A549 (cell line): ENCODE data around the gene SMIM29. TPM values are rescaled to one million over a fixed set of nuclear protein-coding genes. Genes with fewer than 3 reads are reported as not detected.

Source experiments
- ATAC-seq, 2 experiments: fragments of 200-7000 bp in 1 of 2; fragments of >200 bp in 1 of 2; cut with Nextera tagmentation in 1 of 2; cut with Tn5 transposase in 1 of 2; 3 replicates each; pipeline versions ENCODE4 v1.8.0 to v1.9.1; 2018 to 2020; ENCODE audit warnings: mild to moderate bottlenecking in 1 of 2, moderate library complexity in 1 of 2
- CTCF ChIA-PET: fragments of 300-600 bp; sonication (Branson Sonifier 250); formaldehyde crosslinking; extraction: SDS; loops from one replicate; lab custom pipeline; 2021; ENCODE audit warnings: antibody characterized with exemption, inconsistent platforms; lab: Yijun Ruan, JAX
- POLR2A ChIA-PET: fragments of 350-600 bp; formaldehyde crosslinking; extraction: SDS; loops from one replicate; lab custom pipeline; 2021; ENCODE audit warnings: antibody characterized with exemption, inconsistent platforms; lab: Yijun Ruan, JAX
- DNase-seq, 2 experiments: peaks; one replicate each; pipeline versions ENCODE4 v3.0.0 to v3.0.0-alpha.2; 2011 to 2016; ENCODE audit warnings: low read depth in 1 of 2, low spot score in 1 of 2
- FAIRE-seq: peaks from 2 replicates; lab custom pipeline; 2011; peaks lifted over from hg19 to GRCh38; lab: Jason Lieb, UNC
- H3K27ac ChIP-seq, 2 experiments: fragments of >200 bp; sonication (Bioruptor Twin); formaldehyde crosslinking; 3 replicates each; pipeline ENCODE4 v1.5.1; 2016 to 2017
- H3K4me1 ChIP-seq: fragments of >200 bp; sonication (Bioruptor Twin); formaldehyde crosslinking; 3 replicates; pipeline ENCODE4 v1.6.1; 2016
- H3K4me2 ChIP-seq: fragments of >200 bp; sonication (Bioruptor Twin); formaldehyde crosslinking; 3 replicates; pipeline ENCODE4 v1.6.1; 2016
- H3K4me3 ChIP-seq: fragments of >200 bp; sonication (Bioruptor Twin); formaldehyde crosslinking; 3 replicates; pipeline ENCODE4 v1.5.1; 2016
- H3K9me3 ChIP-seq: fragments of >200 bp; sonication (Bioruptor Twin); formaldehyde crosslinking; 3 replicates; pipeline ENCODE4 v1.6.1; 2016
- CBX2 ChIP-seq: fragments of 200-600 bp; sonication (generic); IDR thresholded peaks from 2 replicates; pipeline ENCODE4 v1.6.1; 2016; ENCODE audit warnings: low read depth, mild to moderate bottlenecking, borderline replicate concordance
- EHF ChIP-seq: fragments of 250-450 bp; sonication (Bioruptor Pico); IDR thresholded peaks from 2 replicates; pipeline ENCODE4 v1.5.0; 2020; ENCODE audit warnings: mild to moderate bottlenecking
- ESRRA ChIP-seq: fragments of 150-350 bp; IDR thresholded peaks from 2 replicates; pipeline ENCODE4 v1.6.1; 2014; ENCODE audit warnings: mild to moderate bottlenecking, low read length, borderline replicate concordance
- FOSL2 ChIP-seq, 2 experiments: fragments of 450-650 bp in 1 of 2; fragments of >200 bp in 1 of 2; sonication (Bioruptor Twin) in 1 of 2; formaldehyde crosslinking; IDR thresholded peaks; 2 replicates each; pipeline versions ENCODE4 v1.5.0 to v1.6.1; 2016 to 2020; ENCODE audit warnings: mild to moderate bottlenecking in 1 of 2, moderate library complexity in 1 of 2
- HOXB13 ChIP-seq: fragments of 250-450 bp; sonication (Bioruptor Pico); IDR thresholded peaks from 2 replicates; pipeline ENCODE4 v1.5.0; 2020; ENCODE audit warnings: low read depth, mild to moderate bottlenecking, moderate library complexity
- JUNB ChIP-seq: fragments of >200 bp; sonication (Bioruptor Twin); formaldehyde crosslinking; IDR thresholded peaks from 2 replicates; pipeline ENCODE4 v1.6.1; 2016
- MYC ChIP-seq: IDR thresholded peaks from 2 replicates; pipeline ENCODE4 v1.6.1; 2012; ENCODE audit warnings: mild to moderate bottlenecking, inconsistent platforms, low read length, improper control_type of control experiment, borderline replicate concordance
- NPAS2 ChIP-seq: fragments of 250-450 bp; sonication (Bioruptor Pico); IDR thresholded peaks from 2 replicates; pipeline ENCODE4 v1.8.0; 2022; ENCODE audit warnings: mild to moderate bottlenecking, moderate library complexity, borderline replicate concordance
- PHF8 ChIP-seq: fragments of 200-600 bp; sonication (generic); IDR thresholded peaks from 2 replicates; pipeline ENCODE4 v1.6.1; 2016; ENCODE audit warnings: low read depth, mild to moderate bottlenecking, antibody characterized with exemption, moderate library complexity, borderline replicate concordance
- POLR2AphosphoS2 ChIP-seq: conservative IDR thresholded peaks from 2 replicates; pipeline ENCODE4 v1.6.1; 2012; ENCODE audit warnings: low read length, improper control_type of control experiment, inconsistent platforms
- RAD21 ChIP-seq, 2 experiments: fragments of >200 bp in 1 of 2; sonication (Bioruptor Twin) in 1 of 2; formaldehyde crosslinking in 1 of 2; IDR thresholded peaks in 1 of 2; conservative IDR thresholded peaks in 1 of 2; 2 replicates in 1 of 2; 3 replicates in 1 of 2; pipeline ENCODE4 v1.6.1; 2012 to 2018; ENCODE audit warnings: inconsistent platforms in 1 of 2
- RARB ChIP-seq: fragments of 250-450 bp; sonication (Bioruptor Pico); IDR thresholded peaks from 2 replicates; pipeline ENCODE4 v1.8.0; 2021; ENCODE audit warnings: mild to moderate bottlenecking, moderate library complexity
- SMC3 ChIP-seq: fragments of >200 bp; sonication (Bioruptor Twin); formaldehyde crosslinking; IDR thresholded peaks from 3 replicates; pipeline ENCODE4 v1.6.1; 2018; ENCODE audit warnings: inconsistent platforms
- SREBF2 ChIP-seq: fragments of 450-650 bp; IDR thresholded peaks from 2 replicates; pipeline ENCODE4 v1.6.1; 2014; ENCODE audit warnings: mild to moderate bottlenecking, moderate library complexity
- ZC3H11A ChIP-seq: fragments of 450-650 bp; IDR thresholded peaks from 2 replicates; pipeline ENCODE4 v1.6.1; 2014; ENCODE audit warnings: antibody characterized with exemption, mild to moderate bottlenecking
- ZNF302 ChIP-seq: fragments of 250-450 bp; sonication (Bioruptor Pico); IDR thresholded peaks from 2 replicates; pipeline ENCODE4 v1.9.0; 2021; ENCODE audit warnings: inconsistent platforms, mild to moderate bottlenecking, moderate library complexity
- WGBS: methylation state at CpG from one replicate; pipeline ENCODE4 v1.1.6; 2017; ENCODE audit errors: missing lambda C conversion rate; 5-methylcytosine and 5-hydroxymethylcytosine counted together
- polyA plus RNA-seq, 4 experiments: library from polyadenylated mRNA; depleted of rRNA in 3 of 4; stranded (reverse); fragments of >200 nt; fragmentation: RNase III in 1 of 4; extraction: RNeasy Plus Mini Kit Qiagen cat#74134 plus additional on column Dnase treatment in 1 of 4; gene quantifications; 2 replicates in 3 of 4; 3 replicates in 1 of 4; pipeline ENCODE4 v1.2.3, GENCODE V29; 2011 to 2017
- TF ChIP-seq, protein P1 (sequence below): fragments of 150-350 bp; IDR thresholded peaks from 2 replicates; pipeline ENCODE4 v1.6.1; 2014; ENCODE audit warnings: low read depth, mild to moderate bottlenecking, low read length
- TF ChIP-seq, protein P2 (sequence below): fragments of 250-450 bp; sonication (Bioruptor Pico); IDR thresholded peaks from 2 replicates; pipeline ENCODE4 v1.5.0; 2021; ENCODE audit warnings: mild to moderate bottlenecking, moderate library complexity, borderline replicate concordance
- TF ChIP-seq, protein P3 (sequence below): fragments of 250-450 bp; sonication (Bioruptor Pico); IDR thresholded peaks from 2 replicates; pipeline ENCODE4 v1.5.0; 2020; ENCODE audit warnings: low read depth, mild to moderate bottlenecking, moderate library complexity
- TF ChIP-seq, protein P4 (sequence below): fragments of >200 bp; sonication (Bioruptor Twin); formaldehyde crosslinking; IDR thresholded peaks from 3 replicates; pipeline ENCODE4 v1.5.1; 2016
- TF ChIP-seq, protein P5 (sequence below): fragments of 450-650 bp; IDR thresholded peaks from 2 replicates; pipeline ENCODE4 v1.6.1; 2014; ENCODE audit warnings: antibody characterized with exemption
- TF ChIP-seq, protein P6 (sequence below): IDR thresholded peaks from 2 replicates; pipeline ENCODE4 v1.6.1; 2012

SMIM29 gene
- polyA plus RNA-seq, 2 of the 4 experiments (the other 2 are of a cell fraction), result 8.1 to 15.4 TPM

DNA sequence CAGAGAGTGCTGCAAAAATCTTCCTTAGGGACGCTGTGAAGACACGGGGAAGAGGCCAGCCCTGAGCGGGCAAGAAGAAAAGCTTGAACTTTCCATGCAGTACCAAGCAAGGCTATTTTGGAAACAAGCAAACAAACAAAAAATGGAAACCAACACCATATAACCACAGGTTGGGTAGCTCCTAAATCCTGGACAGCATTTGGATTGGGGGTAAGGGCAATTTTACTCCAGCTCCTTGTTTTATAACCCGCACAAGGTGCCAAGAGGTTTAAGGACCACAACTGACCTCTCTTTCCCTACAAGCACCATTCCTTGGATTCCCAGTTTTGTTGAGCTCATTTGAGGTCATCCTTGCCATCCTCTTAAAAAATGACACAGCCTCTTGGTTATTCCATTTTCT lies 31.4 kb upstream of the SMIM29 start:
- POLR2A ChIA-PET, result no interaction called here
- no peaks in the 10 kb centered on the region for H3K9me3 ChIP-seq
- H3K4me2 ChIP-seq, result no peak overlapping the region
- no peak overlapping the region for H3K4me3 ChIP-seq
- no peak overlapping the region for H3K27ac ChIP-seq
- ATAC-seq (no peak), FAIRE-seq (no peak)
- TF ChIP-seq SMC3 (no peak), CBX2 (no peak), ZC3H11A (no peak), SREBF2 (no peak)
- TF ChIP-seq, all 56 proteins: peak for 0
- 97% methylated on average over 4 of the region's 4 CpGs for WGBS
- no peak for DNase-seq
- H3K4me1 ChIP-seq, result no peaks in the 10 kb centered on the region
- CTCF ChIA-PET, result interaction anchor here (2.1 kb wide), 1 partner anchor 25 kb away, joined by 4 read pairs; no protein-coding TSS in a partner anchor

DNA sequence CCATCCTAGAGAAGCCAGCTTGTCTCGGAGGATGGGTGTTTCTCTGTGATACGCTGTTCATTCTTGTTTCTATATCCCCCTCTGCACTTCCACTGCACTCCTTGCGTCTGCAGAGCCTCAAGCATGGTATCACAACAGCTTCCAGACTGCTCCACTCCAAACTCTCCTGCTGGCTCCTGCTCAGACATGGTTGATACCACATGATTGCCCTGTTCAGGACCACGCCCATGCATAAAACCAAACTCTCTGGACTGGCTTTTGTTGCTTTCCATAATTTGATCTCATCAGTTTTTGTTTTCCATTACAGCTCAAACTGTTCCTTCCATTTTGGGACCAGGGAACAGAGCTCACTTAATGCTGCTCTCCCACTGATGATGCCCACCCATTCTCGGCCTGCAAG lies 30.0 kb upstream of the SMIM29 start:
- WGBS, result 89% methylated on average over 5 of the region's 5 CpGs
- ChIA-PET CTCF (no interaction called here), POLR2A (no interaction called here)
- Histone ChIP-seq H3K9me3 (no peaks in the 10 kb centered on the region), H3K4me3 (no peak overlapping the region), H3K4me2 (no peak overlapping the region), H3K27ac (no peak overlapping the region), H3K4me1 (no peaks in the 10 kb centered on the region)
- FAIRE-seq (no peak), DNase-seq (no peak), ATAC-seq (no peak)
- no peak for TF ChIP-seq JUNB
- TF ChIP-seq, protein P1, sequence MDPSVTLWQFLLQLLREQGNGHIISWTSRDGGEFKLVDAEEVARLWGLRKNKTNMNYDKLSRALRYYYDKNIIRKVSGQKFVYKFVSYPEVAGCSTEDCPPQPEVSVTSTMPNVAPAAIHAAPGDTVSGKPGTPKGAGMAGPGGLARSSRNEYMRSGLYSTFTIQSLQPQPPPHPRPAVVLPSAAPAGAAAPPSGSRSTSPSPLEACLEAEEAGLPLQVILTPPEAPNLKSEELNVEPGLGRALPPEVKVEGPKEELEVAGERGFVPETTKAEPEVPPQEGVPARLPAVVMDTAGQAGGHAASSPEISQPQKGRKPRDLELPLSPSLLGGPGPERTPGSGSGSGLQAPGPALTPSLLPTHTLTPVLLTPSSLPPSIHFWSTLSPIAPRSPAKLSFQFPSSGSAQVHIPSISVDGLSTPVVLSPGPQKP, result no peak
- no peak for TF ChIP-seq ZNF302
- TF ChIP-seq ZC3H11A, result no peak
- TF ChIP-seq RARB (CRISPR knock-in tag), result no peak
- TF ChIP-seq, protein P2, sequence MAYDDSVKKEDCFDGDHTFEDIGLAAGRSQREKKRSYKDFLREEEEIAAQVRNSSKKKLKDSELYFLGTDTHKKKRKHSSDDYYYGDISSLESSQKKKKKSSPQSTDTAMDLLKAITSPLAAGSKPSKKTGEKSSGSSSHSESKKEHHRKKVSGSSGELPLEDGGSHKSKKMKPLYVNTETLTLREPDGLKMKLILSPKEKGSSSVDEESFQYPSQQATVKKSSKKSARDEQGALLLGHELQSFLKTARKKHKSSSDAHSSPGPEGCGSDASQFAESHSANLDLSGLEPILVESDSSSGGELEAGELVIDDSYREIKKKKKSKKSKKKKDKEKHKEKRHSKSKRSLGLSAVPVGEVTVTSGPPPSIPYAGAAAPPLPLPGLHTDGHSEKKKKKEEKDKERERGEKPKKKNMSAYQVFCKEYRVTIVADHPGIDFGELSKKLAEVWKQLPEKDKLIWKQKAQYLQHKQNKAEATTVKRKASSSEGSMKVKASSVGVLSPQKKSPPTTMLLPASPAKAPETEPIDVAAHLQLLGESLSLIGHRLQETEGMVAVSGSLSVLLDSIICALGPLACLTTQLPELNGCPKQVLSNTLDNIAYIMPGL, result no peak
- TF ChIP-seq, protein P3, sequence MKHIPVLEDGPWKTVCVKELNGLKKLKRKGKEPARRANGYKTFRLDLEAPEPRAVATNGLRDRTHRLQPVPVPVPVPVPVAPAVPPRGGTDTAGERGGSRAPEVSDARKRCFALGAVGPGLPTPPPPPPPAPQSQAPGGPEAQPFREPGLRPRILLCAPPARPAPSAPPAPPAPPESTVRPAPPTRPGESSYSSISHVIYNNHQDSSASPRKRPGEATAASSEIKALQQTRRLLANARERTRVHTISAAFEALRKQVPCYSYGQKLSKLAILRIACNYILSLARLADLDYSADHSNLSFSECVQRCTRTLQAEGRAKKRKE, result no peak
- TF ChIP-seq SMC3, result no peak
- TF ChIP-seq NPAS2 (CRISPR knock-in tag), result no peak
- TF ChIP-seq HOXB13 (CRISPR knock-in tag), result no peak
- TF ChIP-seq POLR2AphosphoS2, result no peak

DNA sequence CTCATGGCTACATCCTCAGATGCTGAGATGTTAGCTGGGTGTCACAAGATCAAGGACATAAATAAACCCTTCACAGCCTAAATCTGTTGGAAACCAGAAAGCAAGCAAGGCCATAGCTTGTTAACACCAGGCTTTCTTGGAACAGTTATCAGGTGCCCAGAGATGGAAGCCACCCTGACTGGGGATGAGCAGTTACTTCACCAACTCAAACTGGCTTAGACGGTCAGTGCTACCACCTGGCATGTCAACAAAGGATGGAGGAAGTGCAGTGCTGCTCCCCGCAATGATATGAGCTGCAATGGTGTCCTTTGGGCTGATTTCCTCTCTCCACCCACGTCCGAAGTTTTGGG lies 28.9 kb upstream of the SMIM29 start:
- Histone ChIP-seq H3K9me3 (no peaks in the 10 kb centered on the region), H3K4me2 (no peak overlapping the region), H3K4me3 (no peak overlapping the region), H3K4me1 (no peaks in the 10 kb centered on the region), H3K27ac (no peak overlapping the region)
- POLR2A ChIA-PET, result no interaction called here
- FAIRE-seq (no peak), ATAC-seq (no peak)
- CTCF ChIA-PET, result no interaction called here
- 94% methylated on average over 4 of the region's 4 CpGs for WGBS
- TF ChIP-seq, protein P2, result no peak
- TF ChIP-seq EHF, result no peak
- no peak for TF ChIP-seq POLR2AphosphoS2
- no peak for TF ChIP-seq FOSL2 (IDR thresholded peaks at IDR 0.05)
- TF ChIP-seq FOSL2 (CRISPR knock-in tag; IDR thresholded peaks at IDR 0.05), result no peak
- TF ChIP-seq, protein P4, sequence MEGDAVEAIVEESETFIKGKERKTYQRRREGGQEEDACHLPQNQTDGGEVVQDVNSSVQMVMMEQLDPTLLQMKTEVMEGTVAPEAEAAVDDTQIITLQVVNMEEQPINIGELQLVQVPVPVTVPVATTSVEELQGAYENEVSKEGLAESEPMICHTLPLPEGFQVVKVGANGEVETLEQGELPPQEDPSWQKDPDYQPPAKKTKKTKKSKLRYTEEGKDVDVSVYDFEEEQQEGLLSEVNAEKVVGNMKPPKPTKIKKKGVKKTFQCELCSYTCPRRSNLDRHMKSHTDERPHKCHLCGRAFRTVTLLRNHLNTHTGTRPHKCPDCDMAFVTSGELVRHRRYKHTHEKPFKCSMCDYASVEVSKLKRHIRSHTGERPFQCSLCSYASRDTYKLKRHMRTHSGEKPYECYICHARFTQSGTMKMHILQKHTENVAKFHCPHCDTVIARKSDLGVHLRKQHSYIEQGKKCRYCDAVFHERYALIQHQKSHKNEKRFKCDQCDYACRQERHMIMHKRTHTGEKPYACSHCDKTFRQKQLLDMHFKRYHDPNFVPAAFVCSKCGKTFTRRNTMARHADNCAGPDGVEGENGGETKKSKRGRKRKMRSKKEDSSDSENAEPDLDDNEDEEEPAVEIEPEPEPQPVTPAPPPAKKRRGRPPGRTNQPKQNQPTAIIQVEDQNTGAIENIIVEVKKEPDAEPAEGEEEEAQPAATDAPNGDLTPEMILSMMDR, result no peak
- TF ChIP-seq, protein P5, sequence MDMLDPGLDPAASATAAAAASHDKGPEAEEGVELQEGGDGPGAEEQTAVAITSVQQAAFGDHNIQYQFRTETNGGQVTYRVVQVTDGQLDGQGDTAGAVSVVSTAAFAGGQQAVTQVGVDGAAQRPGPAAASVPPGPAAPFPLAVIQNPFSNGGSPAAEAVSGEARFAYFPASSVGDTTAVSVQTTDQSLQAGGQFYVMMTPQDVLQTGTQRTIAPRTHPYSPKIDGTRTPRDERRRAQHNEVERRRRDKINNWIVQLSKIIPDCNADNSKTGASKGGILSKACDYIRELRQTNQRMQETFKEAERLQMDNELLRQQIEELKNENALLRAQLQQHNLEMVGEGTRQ, result no peak
- TF ChIP-seq, protein P3, result no peak
- TF ChIP-seq MYC, result no peak
- TF ChIP-seq PHF8, result no peak
- no peak for TF ChIP-seq ESRRA
- TF ChIP-seq RAD21 (conservative IDR thresholded peaks at IDR 0.05 in 1 of 2, IDR thresholded peaks at IDR 0.05 in 1 of 2), result no peak
- TF ChIP-seq SMC3, result no peak
- TF ChIP-seq, protein P6, sequence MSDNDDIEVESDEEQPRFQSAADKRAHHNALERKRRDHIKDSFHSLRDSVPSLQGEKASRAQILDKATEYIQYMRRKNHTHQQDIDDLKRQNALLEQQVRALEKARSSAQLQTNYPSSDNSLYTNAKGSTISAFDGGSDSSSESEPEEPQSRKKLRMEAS, result no peak
- TF ChIP-seq, all 56 proteins: peak for 0
- no peak for DNase-seq
